ENCODE measurements around the gene RPS19.

The RPS19 gene

GRCh38 chr19:41859618-41860418 lies at the start of gene RPS19:
Gene RPS19 (plus strand): TSS chr19:41860255. CDS start chr19:41860775, 520 bp downstream.
- peak; percentile 98 to 99 for DNase-seq

GRCh38 chr19:41810301-41810700 lies 49.8 kb upstream of the RPS19 start:
- DNase-seq: no peak

GRCh38 chr19:41811036-41811435 lies 49.0 kb upstream of the RPS19 start:
- DNase-seq: peak; percentile 29 to 61

- DNase-seq: no peak
Measured at GRCh38 chr19:41811981-41812380, 48.1 kb upstream of the RPS19 start.

GRCh38 chr19:41813911-41814310 lies 46.1 kb upstream of the RPS19 start:
- no peak for DNase-seq

- no peak for DNase-seq
Measured at GRCh38 chr19:41815301-41815700, 44.8 kb upstream of the RPS19 start.

- DNase-seq: no peak
Measured at GRCh38 chr19:41816761-41817160, 43.3 kb upstream of the RPS19 start.

GRCh38 chr19:41821003-41821735 lies 38.9 kb upstream of the RPS19 start:
- DNase-seq: peak; percentile 14 to 68

GRCh38 chr19:41837981-41838708 lies 21.9 kb upstream of the RPS19 start:
- DNase-seq: no peak

GRCh38 chr19:41839211-41839610 lies 20.8 kb upstream of the RPS19 start:
- DNase-seq: no peak

- DNase-seq: no peak
Measured at GRCh38 chr19:41843371-41843770, 16.7 kb upstream of the RPS19 start.

- DNase-seq: no peak
Measured at GRCh38 chr19:41844601-41845000, 15.5 kb upstream of the RPS19 start, which contains the start of gene LYPD4. Gene LYPD4 (minus strand): TSS chr19:41844683. CDS start chr19:41839285, 5,398 bp downstream.

GRCh38 chr19:41845001-41845050 lies 15.2 kb upstream of the RPS19 start, which contains the start of gene DMRTC2:
Gene DMRTC2 (plus strand): TSS chr19:41845042. CDS start chr19:41847429, 2,387 bp downstream.
- no peak for DNase-seq

GRCh38 chr19:41845051-41845590 lies 14.9 kb upstream of the RPS19 start:
- no peak for DNase-seq

GRCh38 chr19:41847351-41848105 lies 12.5 kb upstream of the RPS19 start:
- DNase-seq: no peak

- DNase-seq: no peak
Measured at GRCh38 chr19:41848666-41849065, 11.4 kb upstream of the RPS19 start.

GRCh38 chr19:41849067-41849466 lies 11.0 kb upstream of the RPS19 start:
- no peak for DNase-seq

- no peak for DNase-seq
Measured at GRCh38 chr19:41850381-41850780, 9.7 kb upstream of the RPS19 start.

GRCh38 chr19:41851456-41851855 lies 8.6 kb upstream of the RPS19 start:
- no peak for DNase-seq

GRCh38 chr19:41853344-41853743 lies 6.7 kb upstream of the RPS19 start:
- DNase-seq: no peak

GRCh38 chr19:41853768-41854167 lies 6.3 kb upstream of the RPS19 start:
- DNase-seq: no peak

- DNase-seq: no peak
Measured at GRCh38 chr19:41859213-41859617, 840 bp upstream of the RPS19 start.
